ENCODE measurements around the gene XRN2. TPM values are rescaled to one million over a fixed set of nuclear protein-coding genes. Genes with fewer than 3 reads are reported as not detected.
"Not testable (repeated sequence)": the region's sequence is repeated elsewhere in the genome, so short reads cannot be mapped to it uniquely, and the experiment has no call there.

The XRN2 gene
- total RNA-seq, 4 donors from 2014 or later, result 55.5 to 80.8 (median 68.4) TPM

- WGBS, 2 donors (ENCODE audit: low coverage in 1 of 2), result 76 to 91% methylated on average over 4 to 5 of the region's 5 CpGs
- peaks cover 0 to 8% (median 0%) of the 10 kb centered on the region in 3 donors for H3K4me1 ChIP-seq
- H3K9me3 ChIP-seq, result no peaks in the 10 kb centered on the region
- no peaks in the 10 kb centered on the region for H3K27me3 ChIP-seq
- H3K4me3 ChIP-seq, result no peak overlapping the region
- no peak for ATAC-seq
- TF ChIP-seq POLR2AphosphoS5 (IDR thresholded peaks at IDR 0.05), result no peak
- no peak for TF ChIP-seq POLR2A (IDR thresholded peaks at IDR 0.05)
- no peak for TF ChIP-seq EP300 (IDR thresholded peaks at IDR 0.05)
- no peak for TF ChIP-seq CTCF (IDR thresholded peaks at IDR 0.05)
- peaks cover 4 to 75% of the 10 kb centered on the region in 2 donors for H3K36me3 ChIP-seq
- H3K27ac ChIP-seq, result no peak overlapping the region
Observed at GRCh38 chr20:21358737-21359136, 55.6 kb downstream of the XRN2 start.

GRCh38 chr20:21360705-21361104 is 57.6 kb downstream of the XRN2 start:
- no peak overlapping the region for H3K4me3 ChIP-seq
- peaks cover 4 to 88% of the 10 kb centered on the region in 2 donors for H3K36me3 ChIP-seq
- no peaks in the 10 kb centered on the region for H3K9me3 ChIP-seq
- peaks cover 0 to 8% (median 0%) of the 10 kb centered on the region in 3 donors for H3K4me1 ChIP-seq
- H3K27ac ChIP-seq, result no peak overlapping the region
- WGBS, 2 donors (ENCODE audit: low coverage in 1 of 2), result 38 to 90% methylated on average over 1 of the region's 1 CpG
- ATAC-seq, result no peak
- no peaks in the 10 kb centered on the region for H3K27me3 ChIP-seq
- no peak for TF ChIP-seq CTCF (IDR thresholded peaks at IDR 0.05)
- no peak for TF ChIP-seq POLR2A (IDR thresholded peaks at IDR 0.05)
- no peak for TF ChIP-seq EP300 (IDR thresholded peaks at IDR 0.05)
- no peak for TF ChIP-seq POLR2AphosphoS5 (IDR thresholded peaks at IDR 0.05)

- no peak for TF ChIP-seq CTCF (IDR thresholded peaks at IDR 0.05)
- H3K9me3 ChIP-seq, result no peaks in the 10 kb centered on the region
- ATAC-seq, result no peak
- peaks cover 0 to 8% (median 0%) of the 10 kb centered on the region in 3 donors for H3K4me1 ChIP-seq
- no peaks in the 10 kb centered on the region for H3K27me3 ChIP-seq
- H3K36me3 ChIP-seq, result peaks cover 4 to 84% of the 10 kb centered on the region in 2 donors
- no peak overlapping the region for H3K27ac ChIP-seq
- H3K4me3 ChIP-seq, result no peak overlapping the region
- WGBS, 2 donors (ENCODE audit: low coverage in 1 of 2), result 44 to 78% methylated on average over 2 of the region's 2 CpGs
Observed at GRCh38 chr20:21361266-21361665, 58.1 kb downstream of the XRN2 start.

- TF ChIP-seq POLR2AphosphoS5 (IDR thresholded peaks at IDR 0.05), result no peak
- no peak for TF ChIP-seq CTCF (IDR thresholded peaks at IDR 0.05)
- no peak for TF ChIP-seq EP300 (IDR thresholded peaks at IDR 0.05)
- no peak for TF ChIP-seq POLR2A (IDR thresholded peaks at IDR 0.05)
- Histone ChIP-seq H3K27ac (no peak overlapping the region), H3K9me3 (no peaks in the 10 kb centered on the region), H3K4me1 (peaks cover 0 to 8% (median 0%) of the 10 kb centered on the region in 3 donors), H3K4me3 (no peak overlapping the region), H3K36me3 (peaks cover 6 to 85% of the 10 kb centered on the region in 2 donors), H3K27me3 (no peaks in the 10 kb centered on the region)
- no peak for ATAC-seq
- WGBS, 2 donors (ENCODE audit: low coverage in 1 of 2), result 89 to 90% methylated on average over 3 to 6 of the region's 6 CpGs
Observed at GRCh38 chr20:21364413-21364812, 61.3 kb downstream of the XRN2 start.

- Histone ChIP-seq H3K27me3 (no peaks in the 10 kb centered on the region), H3K36me3 (peaks cover 6 to 75% of the 10 kb centered on the region in 2 donors), H3K9me3 (no peaks in the 10 kb centered on the region), H3K4me3 (no peak overlapping the region), H3K27ac (no peak overlapping the region), H3K4me1 (peaks cover 0 to 4% (median 0%) of the 10 kb centered on the region in 3 donors)
- no peak for ATAC-seq
- WGBS, 2 donors (ENCODE audit: low coverage in 1 of 2), result 95 to 97% methylated on average over 3 of the region's 3 CpGs
- TF ChIP-seq EP300 (IDR thresholded peaks at IDR 0.05) (no peak), CTCF (IDR thresholded peaks at IDR 0.05) (no peak), POLR2A (IDR thresholded peaks at IDR 0.05) (no peak), POLR2AphosphoS5 (IDR thresholded peaks at IDR 0.05) (no peak)
Observed at GRCh38 chr20:21365771-21366170, 62.6 kb downstream of the XRN2 start.

GRCh38 chr20:21366273-21366672 is 63.1 kb downstream of the XRN2 start:
- H3K36me3 ChIP-seq, result peaks cover 6 to 75% of the 10 kb centered on the region in 2 donors
- 86 to 94% methylated on average over 5 to 8 of the region's 9 CpGs for WGBS, 2 donors (ENCODE audit: low coverage in 1 of 2)
- not testable (repeated sequence) for ATAC-seq, H3K27me3 ChIP-seq, H3K9me3 ChIP-seq, H3K4me3 ChIP-seq, H3K27ac ChIP-seq, H3K4me1 ChIP-seq

Measured in gastroesophageal sphincter (tissue), 4 donors.